ENCODE data around the gene NDUFAF5.
A peak's percentile ranks its signal among the peaks of the same experiment; 100 is the strongest.

The NDUFAF5 gene

DNA sequence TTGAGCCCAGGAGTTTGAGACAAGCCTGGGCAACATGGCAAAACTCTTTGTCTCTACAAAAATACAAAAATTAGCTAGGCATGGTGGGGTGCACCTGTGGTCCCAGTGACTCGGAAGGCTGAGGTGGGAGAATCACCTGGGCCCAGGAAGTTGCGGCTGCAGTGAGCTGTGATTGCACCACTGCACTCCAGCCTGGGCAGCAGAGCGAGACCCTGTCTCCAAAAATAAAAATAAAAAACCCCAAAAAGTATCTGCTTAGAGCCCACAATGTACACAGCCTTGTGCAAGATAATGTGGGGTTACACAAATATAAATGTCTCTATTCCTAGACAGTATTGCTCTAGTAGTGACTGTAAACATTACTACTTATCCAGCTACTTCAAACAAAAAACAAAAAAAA lies 6.0 kb upstream of the NDUFAF5 start:
- H4K20me1 ChIP-seq (ENCODE audit: low read depth, low read length) = peaks cover 45% of the 10 kb centered on the region
- peaks cover 56% of the 10 kb centered on the region for H3K36me3 ChIP-seq (ENCODE audit: low read length)
- H3K9ac ChIP-seq (ENCODE audit: low read length) = no peak overlapping the region
- no peak overlapping the region for H2AFZ ChIP-seq (ENCODE audit: low read depth, low read length, severe bottlenecking)
- no peak overlapping the region for H3K27ac ChIP-seq (ENCODE audit: low read depth, low read length)
- H3K9me3 ChIP-seq (ENCODE audit: insufficient read depth, low read length) = no peaks in the 10 kb centered on the region
- peak overlapping the region; percentile 4 for H3K4me2 ChIP-seq (ENCODE audit: low read depth, low read length, poor library complexity, severe bottlenecking)
- no peak overlapping the region for H3K4me3 ChIP-seq (ENCODE audit: insufficient read depth, low read length, poor library complexity, severe bottlenecking)
- H3K27me3 ChIP-seq (ENCODE audit: low read length) = no peaks in the 10 kb centered on the region
- peaks cover 10% of the 10 kb centered on the region for H3K79me2 ChIP-seq (ENCODE audit: insufficient read depth, low read length)
- no peaks in the 10 kb centered on the region for H3K9me2 ChIP-seq (replicated peaks; ENCODE audit: insufficient read depth, low read length)
- H3F3A ChIP-seq (ENCODE audit: insufficient read depth) = peaks cover 11% of the 10 kb centered on the region
- TF ChIP-seq, protein P1, sequence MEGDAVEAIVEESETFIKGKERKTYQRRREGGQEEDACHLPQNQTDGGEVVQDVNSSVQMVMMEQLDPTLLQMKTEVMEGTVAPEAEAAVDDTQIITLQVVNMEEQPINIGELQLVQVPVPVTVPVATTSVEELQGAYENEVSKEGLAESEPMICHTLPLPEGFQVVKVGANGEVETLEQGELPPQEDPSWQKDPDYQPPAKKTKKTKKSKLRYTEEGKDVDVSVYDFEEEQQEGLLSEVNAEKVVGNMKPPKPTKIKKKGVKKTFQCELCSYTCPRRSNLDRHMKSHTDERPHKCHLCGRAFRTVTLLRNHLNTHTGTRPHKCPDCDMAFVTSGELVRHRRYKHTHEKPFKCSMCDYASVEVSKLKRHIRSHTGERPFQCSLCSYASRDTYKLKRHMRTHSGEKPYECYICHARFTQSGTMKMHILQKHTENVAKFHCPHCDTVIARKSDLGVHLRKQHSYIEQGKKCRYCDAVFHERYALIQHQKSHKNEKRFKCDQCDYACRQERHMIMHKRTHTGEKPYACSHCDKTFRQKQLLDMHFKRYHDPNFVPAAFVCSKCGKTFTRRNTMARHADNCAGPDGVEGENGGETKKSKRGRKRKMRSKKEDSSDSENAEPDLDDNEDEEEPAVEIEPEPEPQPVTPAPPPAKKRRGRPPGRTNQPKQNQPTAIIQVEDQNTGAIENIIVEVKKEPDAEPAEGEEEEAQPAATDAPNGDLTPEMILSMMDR (IDR thresholded peaks at IDR 0.05; ENCODE audit: insufficient read depth, low read length, poor library complexity, severe bottlenecking) = no peak
- no peak for TF ChIP-seq EZH2phosphoT487 (conservative IDR thresholded peaks at IDR 0.05; ENCODE audit: low read length)

GRCh38 chr20:13783528-13783927 lies 1.3 kb upstream of the NDUFAF5 start:
- H3K27me3 ChIP-seq (ENCODE audit: low read length) = no peaks in the 10 kb centered on the region
- peaks cover 28% of the 10 kb centered on the region for H3K36me3 ChIP-seq (ENCODE audit: low read length)
- TF ChIP-seq EZH2phosphoT487 (conservative IDR thresholded peaks at IDR 0.05; ENCODE audit: low read length) = no peak
- TF ChIP-seq, protein P1 (IDR thresholded peaks at IDR 0.05; ENCODE audit: insufficient read depth, low read length, poor library complexity, severe bottlenecking) = no peak
- peaks cover 12% of the 10 kb centered on the region for H3F3A ChIP-seq (ENCODE audit: insufficient read depth)
- peaks cover 42% of the 10 kb centered on the region for H3K79me2 ChIP-seq (ENCODE audit: insufficient read depth, low read length)
- H3K27ac ChIP-seq (ENCODE audit: low read depth, low read length) = no peak overlapping the region
- H3K4me3 ChIP-seq (ENCODE audit: insufficient read depth, low read length, poor library complexity, severe bottlenecking) = peak overlapping the region; percentile 82
- peak overlapping the region; percentile 87 for H3K9ac ChIP-seq (ENCODE audit: low read length)
- H2AFZ ChIP-seq (ENCODE audit: low read depth, low read length, severe bottlenecking) = no peak overlapping the region
- H3K4me2 ChIP-seq (ENCODE audit: low read depth, low read length, poor library complexity, severe bottlenecking) = peak overlapping the region; percentile 83
- no peaks in the 10 kb centered on the region for H3K9me2 ChIP-seq (replicated peaks; ENCODE audit: insufficient read depth, low read length)
- H3K9me3 ChIP-seq (ENCODE audit: insufficient read depth, low read length) = no peaks in the 10 kb centered on the region
- H4K20me1 ChIP-seq (ENCODE audit: low read depth, low read length) = peaks cover 32% of the 10 kb centered on the region

GRCh38 chr20:13784271-13784892 lies 446 bp upstream of the NDUFAF5 start:
- peak overlapping the region; percentile 83 for H3K4me2 ChIP-seq (ENCODE audit: low read depth, low read length, poor library complexity, severe bottlenecking)
- peaks cover 42% of the 10 kb centered on the region for H3K79me2 ChIP-seq (ENCODE audit: insufficient read depth, low read length)
- H4K20me1 ChIP-seq (ENCODE audit: low read depth, low read length) = peaks cover 26% of the 10 kb centered on the region
- H3K36me3 ChIP-seq (ENCODE audit: low read length) = peaks cover 29% of the 10 kb centered on the region
- peak overlapping the region; percentile 87 for H3K9ac ChIP-seq (ENCODE audit: low read length)
- peak overlapping the region; percentile 73 for H2AFZ ChIP-seq (ENCODE audit: low read depth, low read length, severe bottlenecking)
- TF ChIP-seq, protein P1 (IDR thresholded peaks at IDR 0.05; ENCODE audit: insufficient read depth, low read length, poor library complexity, severe bottlenecking) = no peak
- no peak for TF ChIP-seq EZH2phosphoT487 (conservative IDR thresholded peaks at IDR 0.05; ENCODE audit: low read length)
- 0 out of 2 replicates have a peak, but pooled peaks cover 6% of the 10 kb centered on the region for H3F3A ChIP-seq (ENCODE audit: insufficient read depth)
- no peaks in the 10 kb centered on the region for H3K9me3 ChIP-seq (ENCODE audit: insufficient read depth, low read length)
- peak overlapping the region; percentile 82 for H3K4me3 ChIP-seq (ENCODE audit: insufficient read depth, low read length, poor library complexity, severe bottlenecking)
- no peaks in the 10 kb centered on the region for H3K27me3 ChIP-seq (ENCODE audit: low read length)
- no peak overlapping the region for H3K27ac ChIP-seq (ENCODE audit: low read depth, low read length)
- no peaks in the 10 kb centered on the region for H3K9me2 ChIP-seq (replicated peaks; ENCODE audit: insufficient read depth, low read length)

Measured in SU-DHL-6 (cell line).